SK-N-SH (cell line): ENCODE results near the gene RNF133. TPM values are rescaled to one million over a fixed set of nuclear protein-coding genes. Genes with fewer than 3 reads are reported as not detected.

Experiments
- CTCF ChIA-PET: fragments of 300-600, 350-600 bp; formaldehyde crosslinking; extraction: SDS; loops from one replicate; lab custom pipeline; 2021; lab: Yijun Ruan, JAX
- POLR2A ChIA-PET: fragments of 350-600 bp; sonication (Branson Sonifier 250); formaldehyde crosslinking; extraction: SDS; loops from one replicate; lab custom pipeline; 2020; ENCODE audit warnings: antibody characterized with exemption, inconsistent platforms; lab: Yijun Ruan, JAX
- DNase-seq: peaks from one replicate; pipeline ENCODE4 v3.0.0; 2012
- H2AFZ ChIP-seq: fragments of 200-600 bp; sonication (generic); 2 replicates; pipeline ENCODE4 v1.8.1; 2016; ENCODE audit warnings: antibody characterized with exemption, mild to moderate bottlenecking, low read depth
- H3F3A ChIP-seq: fragments of 200-600 bp; sonication (generic); replicated peaks from 2 replicates; pipeline ENCODE3; 2016; ENCODE audit warnings: antibody characterized with exemption, mild to moderate bottlenecking; ENCODE audit not compliant: insufficient read depth
- H3K27ac ChIP-seq, 2 experiments: fragments of 200-500 bp in 1 of 2; fragments of 200-600 bp in 1 of 2; sonication (Bioruptor generic) in 1 of 2; sonication (generic), shearing (Covaris generic) in 1 of 2; 2 replicates each; pipeline versions ENCODE4 v1.5.1 to v1.6.1; 2014 to 2016; ENCODE audit warnings: low read depth in 2 of 2, inconsistent platforms in 1 of 2, low read length in 1 of 2, mild to moderate bottlenecking in 1 of 2, mixed read lengths in 1 of 2
- H3K27me3 ChIP-seq: fragments of 200-600 bp; sonication (generic), shearing (Covaris generic); 2 replicates; pipeline ENCODE4 v1.6.1; 2016; ENCODE audit warnings: mixed run types; ENCODE audit not compliant: insufficient read depth
- H3K36me3 ChIP-seq, 2 experiments: fragments of 200-500 bp in 1 of 2; fragments of 200-600 bp in 1 of 2; sonication (Bioruptor generic) in 1 of 2; sonication (generic) in 1 of 2; replicated peaks in 1 of 2; 2 replicates each; pipeline versions ENCODE3 to v1.5.1; 2014 to 2016; ENCODE audit warnings: low read length in 1 of 2, mild to moderate bottlenecking in 1 of 2; ENCODE audit not compliant: insufficient read depth in 2 of 2, control insufficient read depth in 1 of 2
- H3K4me1 ChIP-seq, 2 experiments: fragments of 200-500 bp in 1 of 2; fragments of 200-600 bp in 1 of 2; sonication (Bioruptor generic) in 1 of 2; sonication (generic), shearing (Covaris generic) in 1 of 2; 2 replicates each; pipeline versions ENCODE4 v1.5.1 to v1.6.1; 2014 to 2016; ENCODE audit warnings: low read depth in 1 of 2, low read length in 1 of 2, mixed run types in 1 of 2; ENCODE audit not compliant: insufficient read depth in 2 of 2, control insufficient read depth in 1 of 2
- H3K4me2 ChIP-seq: fragments of 200-600 bp; sonication (generic), shearing (Covaris generic); 2 replicates; pipeline ENCODE4 v1.6.1; 2017; ENCODE audit warnings: mixed run types
- H3K4me3 ChIP-seq, 2 experiments: fragments of 200-500 bp in 1 of 2; fragments of 200-600 bp in 1 of 2; sonication (Bioruptor generic) in 1 of 2; sonication (generic), shearing (Covaris generic) in 1 of 2; 2 replicates each; pipeline versions ENCODE4 v1.5.1 to v1.8.1; 2014 to 2016; ENCODE audit warnings: low read depth in 2 of 2, inconsistent platforms in 1 of 2, low read length in 1 of 2, mild to moderate bottlenecking in 1 of 2, mixed read lengths in 1 of 2, moderate library complexity in 1 of 2
- H3K79me2 ChIP-seq: fragments of 200-600 bp; sonication (generic); 2 replicates; pipeline ENCODE4 v1.8.1; 2017; ENCODE audit warnings: mild to moderate bottlenecking; ENCODE audit not compliant: insufficient read depth
- H3K9ac ChIP-seq: fragments of 200-600 bp; sonication (generic); 2 replicates; pipeline ENCODE4 v1.6.1; 2017; ENCODE audit warnings: mixed run types
- H3K9me2 ChIP-seq: fragments of 200-600 bp; sonication (generic); 2 replicates; pipeline ENCODE4 v1.6.1; 2017; ENCODE audit warnings: mixed run types
- H3K9me3 ChIP-seq: fragments of 200-600 bp; sonication (generic); 2 replicates; pipeline ENCODE4 v1.6.1; 2017; ENCODE audit warnings: mixed run types, mild to moderate bottlenecking, moderate library complexity
- H4K20me1 ChIP-seq: fragments of 200-600 bp; sonication (generic); 2 replicates; pipeline ENCODE4 v1.6.1; 2017; ENCODE audit warnings: mild to moderate bottlenecking, mixed run types; ENCODE audit not compliant: insufficient read depth
- CHD2 ChIP-seq: fragments of 150-350 bp; IDR thresholded peaks from 2 replicates; pipeline ENCODE4 v1.6.1; 2018; ENCODE audit warnings: low read length; ENCODE audit not compliant: partially characterized antibody
- ELF1 ChIP-seq: IDR thresholded peaks from 2 replicates; pipeline ENCODE4 v1.4.0; 2012
- EZH2phosphoT487 ChIP-seq: fragments of 200-600 bp; sonication (generic); IDR thresholded peaks from 2 replicates; pipeline ENCODE4 v1.6.1; 2017; ENCODE audit warnings: low read depth, mixed run types, mild to moderate bottlenecking, antibody characterized with exemption, moderate library complexity, borderline replicate concordance
- FOXJ3 ChIP-seq: sonication (generic); formaldehyde crosslinking; IDR thresholded peaks from 2 replicates; pipeline ENCODE4 v1.5.1; 2020; ENCODE audit warnings: mild to moderate bottlenecking, missing genetic modification reagents
- GABPA ChIP-seq: IDR thresholded peaks from 2 replicates; pipeline ENCODE4 v1.4.0; 2012; ENCODE audit warnings: low read depth, mild to moderate bottlenecking
- MXI1 ChIP-seq: IDR thresholded peaks from 2 replicates; pipeline ENCODE4 v1.6.1; 2012; ENCODE audit warnings: mild to moderate bottlenecking, low read depth, low read length, improper control_type of control experiment
- NFIC ChIP-seq: IDR thresholded peaks from 2 replicates; pipeline ENCODE4 v1.4.0; 2012; ENCODE audit warnings: borderline replicate concordance
- NRF1 ChIP-seq: IDR thresholded peaks from 2 replicates; pipeline ENCODE4 v1.6.1; 2012; ENCODE audit warnings: low read depth, mild to moderate bottlenecking, low read length
- RFX5 ChIP-seq: IDR thresholded peaks from 2 replicates; pipeline ENCODE4 v1.6.1; 2012; ENCODE audit warnings: mild to moderate bottlenecking, improper control_type of control experiment, low read length
- SIN3A ChIP-seq: IDR thresholded peaks from 2 replicates; pipeline ENCODE4 v1.6.1; 2012; ENCODE audit warnings: low read depth, mild to moderate bottlenecking, low read length, moderate library complexity, borderline replicate concordance
- SMC3 ChIP-seq: IDR thresholded peaks from 2 replicates; pipeline ENCODE4 v1.6.1; 2012; ENCODE audit warnings: low read depth, low read length, improper control_type of control experiment
- TCF12 ChIP-seq: IDR thresholded peaks from 2 replicates; pipeline ENCODE4 v1.4.0; 2012
- YY1 ChIP-seq: IDR thresholded peaks from 2 replicates; pipeline ENCODE4 v1.4.0; 2012; ENCODE audit warnings: low read depth, mild to moderate bottlenecking
- WGBS: methylation state at CpG from one replicate; pipeline ENCODE4 v1.1.6; 2017; ENCODE audit warnings: low lambda C conversion rate; 5-methylcytosine and 5-hydroxymethylcytosine counted together
- polyA plus RNA-seq, 3 experiments: library from polyadenylated mRNA; depleted of rRNA; stranded (reverse); fragments of >200 nt; gene quantifications; 2 replicates each; pipeline ENCODE4 v1.2.3, GENCODE V29; 2012
- TF ChIP-seq, protein P1 (sequence below): IDR thresholded peaks from 2 replicates; pipeline ENCODE4 v1.4.0; 2012; ENCODE audit warnings: low read depth, borderline replicate concordance
- TF ChIP-seq, protein P2 (sequence below): IDR thresholded peaks from 2 replicates; pipeline ENCODE4 v1.6.1; 2012; ENCODE audit warnings: mild to moderate bottlenecking, low read depth, low read length, moderate library complexity
- TF ChIP-seq, protein P3 (sequence below): IDR thresholded peaks from 2 replicates; pipeline ENCODE4 v1.4.0; 2012; ENCODE audit warnings: low read depth
- TF ChIP-seq, protein P4 (sequence below): IDR thresholded peaks from 2 replicates; pipeline ENCODE4; 2012

Gene RNF133
- polyA plus RNA-seq, 1 of the 3 experiments (the other 2 are of a cell fraction): 0.03 TPM

DNA sequence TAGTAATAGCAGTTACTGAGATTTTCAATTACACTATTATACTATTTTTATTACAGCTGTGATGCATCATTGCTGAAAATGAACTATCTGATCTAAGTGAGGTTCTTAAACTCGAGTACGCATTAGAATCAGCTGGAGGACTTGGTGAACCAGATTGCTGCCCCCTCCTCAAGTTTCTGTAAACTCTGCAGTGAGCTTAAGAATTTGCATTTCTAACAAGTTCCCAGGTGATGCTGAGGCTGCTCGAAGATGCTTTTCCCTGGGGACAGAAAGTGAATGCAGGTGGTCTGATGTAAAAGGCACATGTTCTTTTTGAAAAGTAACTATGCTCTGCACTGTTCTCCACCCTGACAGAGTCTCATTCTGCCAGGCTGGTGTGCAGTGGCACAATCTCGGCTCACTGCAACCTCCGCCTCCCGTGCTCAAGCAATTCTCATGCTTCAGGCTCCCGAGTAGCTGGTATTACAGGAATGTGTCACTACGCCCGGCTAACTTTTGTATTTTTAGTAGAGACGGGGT, 12.5 kb downstream of the RNF133 start:
- no peak for DNase-seq
- no peaks in the 10 kb centered on the region for H3F3A ChIP-seq
- CTCF ChIA-PET: interaction anchor here (1.2 to 1.8 kb wide), 2 partner anchors 9 to 17 kb away, joined by 3 to 4 read pairs; no protein-coding TSS in a partner anchor
- no peak overlapping the region for H3K4me3 ChIP-seq
- no peak overlapping the region for H2AFZ ChIP-seq
- POLR2A ChIA-PET: no interaction called here
- H3K36me3 ChIP-seq: no peaks in the 10 kb centered on the region
- H3K9me3 ChIP-seq: no peaks in the 10 kb centered on the region
- no peaks in the 10 kb centered on the region for H3K9me2 ChIP-seq
- TF ChIP-seq CHD2: no peak
- no peak for TF ChIP-seq FOXJ3 (CRISPR knock-in tag)
- no peak for TF ChIP-seq SIN3A
- TF ChIP-seq, protein P1, sequence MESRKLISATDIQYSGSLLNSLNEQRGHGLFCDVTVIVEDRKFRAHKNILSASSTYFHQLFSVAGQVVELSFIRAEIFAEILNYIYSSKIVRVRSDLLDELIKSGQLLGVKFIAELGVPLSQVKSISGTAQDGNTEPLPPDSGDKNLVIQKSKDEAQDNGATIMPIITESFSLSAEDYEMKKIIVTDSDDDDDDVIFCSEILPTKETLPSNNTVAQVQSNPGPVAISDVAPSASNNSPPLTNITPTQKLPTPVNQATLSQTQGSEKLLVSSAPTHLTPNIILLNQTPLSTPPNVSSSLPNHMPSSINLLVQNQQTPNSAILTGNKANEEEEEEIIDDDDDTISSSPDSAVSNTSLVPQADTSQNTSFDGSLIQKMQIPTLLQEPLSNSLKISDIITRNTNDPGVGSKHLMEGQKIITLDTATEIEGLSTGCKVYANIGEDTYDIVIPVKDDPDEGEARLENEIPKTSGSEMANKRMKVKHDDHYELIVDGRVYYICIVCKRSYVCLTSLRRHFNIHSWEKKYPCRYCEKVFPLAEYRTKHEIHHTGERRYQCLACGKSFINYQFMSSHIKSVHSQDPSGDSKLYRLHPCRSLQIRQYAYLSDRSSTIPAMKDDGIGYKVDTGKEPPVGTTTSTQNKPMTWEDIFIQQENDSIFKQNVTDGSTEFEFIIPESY: no peak
- TF ChIP-seq EZH2phosphoT487: no peak
- no peak for TF ChIP-seq RFX5
- no peak for TF ChIP-seq TCF12
- TF ChIP-seq, protein P2, sequence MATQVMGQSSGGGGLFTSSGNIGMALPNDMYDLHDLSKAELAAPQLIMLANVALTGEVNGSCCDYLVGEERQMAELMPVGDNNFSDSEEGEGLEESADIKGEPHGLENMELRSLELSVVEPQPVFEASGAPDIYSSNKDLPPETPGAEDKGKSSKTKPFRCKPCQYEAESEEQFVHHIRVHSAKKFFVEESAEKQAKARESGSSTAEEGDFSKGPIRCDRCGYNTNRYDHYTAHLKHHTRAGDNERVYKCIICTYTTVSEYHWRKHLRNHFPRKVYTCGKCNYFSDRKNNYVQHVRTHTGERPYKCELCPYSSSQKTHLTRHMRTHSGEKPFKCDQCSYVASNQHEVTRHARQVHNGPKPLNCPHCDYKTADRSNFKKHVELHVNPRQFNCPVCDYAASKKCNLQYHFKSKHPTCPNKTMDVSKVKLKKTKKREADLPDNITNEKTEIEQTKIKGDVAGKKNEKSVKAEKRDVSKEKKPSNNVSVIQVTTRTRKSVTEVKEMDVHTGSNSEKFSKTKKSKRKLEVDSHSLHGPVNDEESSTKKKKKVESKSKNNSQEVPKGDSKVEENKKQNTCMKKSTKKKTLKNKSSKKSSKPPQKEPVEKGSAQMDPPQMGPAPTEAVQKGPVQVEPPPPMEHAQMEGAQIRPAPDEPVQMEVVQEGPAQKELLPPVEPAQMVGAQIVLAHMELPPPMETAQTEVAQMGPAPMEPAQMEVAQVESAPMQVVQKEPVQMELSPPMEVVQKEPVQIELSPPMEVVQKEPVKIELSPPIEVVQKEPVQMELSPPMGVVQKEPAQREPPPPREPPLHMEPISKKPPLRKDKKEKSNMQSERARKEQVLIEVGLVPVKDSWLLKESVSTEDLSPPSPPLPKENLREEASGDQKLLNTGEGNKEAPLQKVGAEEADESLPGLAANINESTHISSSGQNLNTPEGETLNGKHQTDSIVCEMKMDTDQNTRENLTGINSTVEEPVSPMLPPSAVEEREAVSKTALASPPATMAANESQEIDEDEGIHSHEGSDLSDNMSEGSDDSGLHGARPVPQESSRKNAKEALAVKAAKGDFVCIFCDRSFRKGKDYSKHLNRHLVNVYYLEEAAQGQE: no peak
- TF ChIP-seq ELF1: no peak
- TF ChIP-seq SMC3: no peak
- no peak for TF ChIP-seq MXI1
- TF ChIP-seq, protein P3, sequence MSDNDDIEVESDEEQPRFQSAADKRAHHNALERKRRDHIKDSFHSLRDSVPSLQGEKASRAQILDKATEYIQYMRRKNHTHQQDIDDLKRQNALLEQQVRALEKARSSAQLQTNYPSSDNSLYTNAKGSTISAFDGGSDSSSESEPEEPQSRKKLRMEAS: no peak
- no peak for TF ChIP-seq NRF1
- no peak for TF ChIP-seq NFIC
- no peak for TF ChIP-seq GABPA
- no peak for TF ChIP-seq YY1
- TF ChIP-seq, protein P4, sequence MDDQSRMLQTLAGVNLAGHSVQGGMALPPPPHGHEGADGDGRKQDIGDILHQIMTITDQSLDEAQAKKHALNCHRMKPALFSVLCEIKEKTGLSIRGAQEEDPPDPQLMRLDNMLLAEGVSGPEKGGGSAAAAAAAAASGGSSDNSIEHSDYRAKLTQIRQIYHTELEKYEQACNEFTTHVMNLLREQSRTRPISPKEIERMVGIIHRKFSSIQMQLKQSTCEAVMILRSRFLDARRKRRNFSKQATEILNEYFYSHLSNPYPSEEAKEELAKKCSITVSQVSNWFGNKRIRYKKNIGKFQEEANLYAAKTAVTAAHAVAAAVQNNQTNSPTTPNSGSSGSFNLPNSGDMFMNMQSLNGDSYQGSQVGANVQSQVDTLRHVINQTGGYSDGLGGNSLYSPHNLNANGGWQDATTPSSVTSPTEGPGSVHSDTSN: no peak
- no peak overlapping the region for H3K27ac ChIP-seq
- no peaks in the 10 kb centered on the region for H3K27me3 ChIP-seq
- no peaks in the 10 kb centered on the region for H3K4me1 ChIP-seq
- H3K4me2 ChIP-seq: no peak overlapping the region
- H3K79me2 ChIP-seq: no peaks in the 10 kb centered on the region
- under 1% methylated on average over 10 of the region's 10 CpGs for WGBS
- H4K20me1 ChIP-seq: no peaks in the 10 kb centered on the region
- no peak overlapping the region for H3K9ac ChIP-seq
